Measurements from ENCODE around the gene LSM12.

LSM12 gene

DNA sequence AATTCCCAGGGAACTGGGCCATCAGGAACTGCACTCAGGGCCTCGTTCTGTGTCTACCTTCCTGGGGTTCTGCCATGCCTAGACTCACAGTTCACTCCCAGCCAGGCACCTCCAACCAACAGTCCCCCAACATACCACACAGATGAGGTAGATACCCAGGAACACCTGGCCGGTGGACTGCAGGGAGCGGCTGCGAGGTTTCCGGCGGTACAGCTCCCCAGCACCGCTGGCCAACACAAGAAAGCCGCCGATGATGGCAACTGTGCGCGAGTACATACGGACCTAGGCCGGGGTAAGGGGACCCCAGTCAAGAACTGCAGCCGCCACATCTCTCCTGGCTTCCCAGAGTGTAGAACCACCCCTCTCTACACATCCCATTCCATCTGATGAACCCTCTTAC is 53.6 kb downstream of the LSM12 start:
- no peaks in the 10 kb centered on the region for H3K9me3 Mint-ChIP-seq
- DNase-seq (ENCODE audit: low spot score in 2 of 2), result no peak
- peaks cover 26% of the 10 kb centered on the region for H3K4me1 Mint-ChIP-seq
- no peak overlapping the region for H3K27ac Mint-ChIP-seq (ENCODE audit: low read depth)
- H3K36me3 Mint-ChIP-seq (ENCODE audit: insufficient read depth), result peaks cover 5% of the 10 kb centered on the region
- no peak for ATAC-seq (replicated peaks; ENCODE audit: extremely low read depth, poor library complexity, severe bottlenecking)
- peak overlapping the region; percentile 29 for H3K4me3 Mint-ChIP-seq
- H3K27me3 Mint-ChIP-seq, result no peaks in the 10 kb centered on the region

DNA sequence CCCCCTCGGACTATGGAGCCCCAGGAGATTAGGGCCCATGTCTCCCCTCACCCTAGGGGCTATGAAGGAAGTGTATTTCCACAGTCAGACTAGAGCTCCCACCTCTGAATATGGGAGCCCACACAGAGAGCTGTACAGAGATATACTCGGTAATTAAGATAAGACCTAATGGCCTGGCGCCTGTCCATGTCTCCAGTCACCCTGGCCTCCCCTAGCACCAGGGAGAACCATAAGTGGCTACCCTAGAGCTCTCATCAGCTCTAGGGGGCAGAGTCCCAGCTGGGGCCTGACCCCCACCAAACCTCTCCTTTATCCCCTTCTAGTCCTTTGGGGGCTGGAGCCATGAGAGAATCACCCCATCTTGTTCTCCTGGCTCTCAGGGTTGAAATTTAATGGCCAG is 54.1 kb downstream of the LSM12 start:
- peaks cover 31% of the 10 kb centered on the region for H3K4me1 Mint-ChIP-seq
- no peak for ATAC-seq (replicated peaks; ENCODE audit: extremely low read depth, poor library complexity, severe bottlenecking)
- H3K27me3 Mint-ChIP-seq, result no peaks in the 10 kb centered on the region
- H3K9me3 Mint-ChIP-seq, result no peaks in the 10 kb centered on the region
- DNase-seq (ENCODE audit: low spot score in 2 of 2), result no peak
- H3K36me3 Mint-ChIP-seq (ENCODE audit: insufficient read depth), result peaks cover 5% of the 10 kb centered on the region
- no peak overlapping the region for H3K27ac Mint-ChIP-seq (ENCODE audit: low read depth)
- H3K4me3 Mint-ChIP-seq, result no peak overlapping the region

DNA sequence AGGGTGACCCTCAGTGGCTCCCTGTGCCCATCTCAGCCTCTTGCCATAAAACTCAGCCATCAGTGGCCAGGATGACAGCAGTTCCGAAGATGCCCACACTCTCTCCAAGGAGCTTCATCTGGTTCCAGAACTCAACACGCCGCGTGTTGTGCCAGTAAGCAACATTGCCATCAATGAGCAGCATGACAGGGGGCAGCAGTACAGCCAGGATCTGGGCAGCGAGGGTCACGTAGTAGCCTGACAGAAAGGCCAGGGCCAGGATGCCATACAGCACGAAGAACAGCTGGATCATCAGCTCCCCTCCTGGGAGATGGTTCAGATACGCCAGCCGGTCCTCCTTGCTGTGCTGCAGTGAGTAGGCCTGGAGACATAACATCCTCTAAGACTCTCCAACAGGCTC is 54.6 kb downstream of the LSM12 start:
- Mint-ChIP-seq H3K27me3 (no peaks in the 10 kb centered on the region), H3K27ac (ENCODE audit: low read depth) (no peak overlapping the region), H3K4me3 (no peak overlapping the region), H3K36me3 (ENCODE audit: insufficient read depth) (peaks cover 6% of the 10 kb centered on the region), H3K9me3 (no peaks in the 10 kb centered on the region), H3K4me1 (peaks cover 32% of the 10 kb centered on the region)
- no peak for ATAC-seq (replicated peaks; ENCODE audit: extremely low read depth, poor library complexity, severe bottlenecking)
- DNase-seq (ENCODE audit: low spot score in 2 of 2), result no peak

DNA sequence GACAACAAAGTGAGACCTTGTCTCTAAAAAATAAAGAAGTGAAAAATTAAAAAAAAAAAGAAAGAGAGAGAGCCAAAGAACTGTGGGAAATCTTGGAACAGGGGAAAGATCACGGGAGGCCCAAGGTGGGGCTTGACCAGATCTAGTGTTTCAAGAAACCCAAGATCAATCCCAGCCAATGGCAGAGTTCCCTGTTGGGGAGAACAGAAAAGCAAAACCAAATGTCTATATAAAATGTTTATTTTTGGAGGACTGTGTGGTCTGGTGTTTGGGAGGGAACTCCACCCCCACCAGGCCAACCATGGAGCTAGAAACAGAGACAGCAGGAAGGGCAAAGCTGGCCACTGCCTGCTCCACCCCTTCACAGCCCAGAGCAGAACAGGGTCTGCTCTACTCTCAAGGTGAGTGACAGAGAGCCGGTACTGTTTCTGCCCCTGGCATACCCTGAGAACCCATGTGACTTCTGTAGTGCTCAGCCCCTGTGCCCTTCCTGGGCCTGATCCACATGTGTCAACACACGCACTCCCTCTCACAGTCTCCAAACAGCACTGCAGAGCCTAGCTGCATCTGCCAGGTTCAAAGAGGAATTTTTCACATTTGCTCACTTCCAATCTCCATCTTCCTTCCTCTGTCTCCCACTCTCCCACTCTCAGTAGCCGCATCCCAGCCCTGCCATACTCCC is 55.4 kb downstream of the LSM12 start:
- Mint-ChIP-seq H3K36me3 (ENCODE audit: insufficient read depth) (peaks cover 8% of the 10 kb centered on the region), H3K27ac (ENCODE audit: low read depth) (no peak overlapping the region), H3K9me3 (no peaks in the 10 kb centered on the region), H3K4me3 (no peak overlapping the region), H3K27me3 (peaks cover 4% of the 10 kb centered on the region), H3K4me1 (peaks cover 39% of the 10 kb centered on the region)
- ATAC-seq (replicated peaks; ENCODE audit: extremely low read depth, poor library complexity, severe bottlenecking) (no peak), DNase-seq (ENCODE audit: low spot score in 2 of 2) (no peak)

DNA sequence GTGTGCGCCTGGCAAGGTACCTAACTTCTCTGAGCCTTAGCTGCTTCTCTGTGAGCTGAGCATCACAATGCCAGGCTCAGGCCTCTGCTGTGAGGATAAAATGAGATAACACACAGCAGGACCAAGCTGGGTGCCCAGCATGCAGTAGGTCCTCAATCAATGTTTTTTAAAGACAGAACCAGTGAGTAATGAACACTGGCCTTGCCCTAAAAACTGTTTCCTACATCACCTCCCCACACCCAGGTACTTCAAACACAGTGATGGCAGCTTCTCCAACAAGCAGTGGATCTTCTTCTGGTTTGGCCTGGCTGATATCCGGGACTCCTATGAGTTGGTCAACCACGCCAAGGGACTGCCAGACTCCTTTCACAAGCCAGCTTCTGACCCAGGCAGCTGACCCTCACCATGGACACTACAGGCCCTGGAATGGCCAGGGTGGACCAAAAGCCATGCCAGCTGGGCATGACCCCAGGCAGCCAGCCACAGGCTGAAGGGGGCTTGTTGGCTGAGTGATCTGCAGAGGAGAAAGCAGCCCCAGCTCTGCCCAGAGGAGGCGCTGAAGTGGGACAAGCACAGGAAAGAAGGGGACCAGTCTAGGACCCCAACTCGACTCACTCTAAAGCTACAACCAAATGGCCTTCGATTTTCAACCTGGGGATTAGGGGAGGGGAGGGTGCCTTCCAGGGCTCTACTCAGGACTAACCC is 58.1 kb downstream of the LSM12 start:
- H3K36me3 Mint-ChIP-seq (ENCODE audit: insufficient read depth), result peaks cover 10% of the 10 kb centered on the region
- DNase-seq (ENCODE audit: low spot score in 2 of 2) (no peak), ATAC-seq (replicated peaks; ENCODE audit: extremely low read depth, poor library complexity, severe bottlenecking) (no peak)
- peak overlapping the region; percentile 53 for H3K27ac Mint-ChIP-seq (ENCODE audit: low read depth)
- H3K4me1 Mint-ChIP-seq, result peaks cover 26% of the 10 kb centered on the region
- no peaks in the 10 kb centered on the region for H3K9me3 Mint-ChIP-seq
- H3K4me3 Mint-ChIP-seq, result peak overlapping the region; percentile 86
- peaks cover 9% of the 10 kb centered on the region for H3K27me3 Mint-ChIP-seq

DNA sequence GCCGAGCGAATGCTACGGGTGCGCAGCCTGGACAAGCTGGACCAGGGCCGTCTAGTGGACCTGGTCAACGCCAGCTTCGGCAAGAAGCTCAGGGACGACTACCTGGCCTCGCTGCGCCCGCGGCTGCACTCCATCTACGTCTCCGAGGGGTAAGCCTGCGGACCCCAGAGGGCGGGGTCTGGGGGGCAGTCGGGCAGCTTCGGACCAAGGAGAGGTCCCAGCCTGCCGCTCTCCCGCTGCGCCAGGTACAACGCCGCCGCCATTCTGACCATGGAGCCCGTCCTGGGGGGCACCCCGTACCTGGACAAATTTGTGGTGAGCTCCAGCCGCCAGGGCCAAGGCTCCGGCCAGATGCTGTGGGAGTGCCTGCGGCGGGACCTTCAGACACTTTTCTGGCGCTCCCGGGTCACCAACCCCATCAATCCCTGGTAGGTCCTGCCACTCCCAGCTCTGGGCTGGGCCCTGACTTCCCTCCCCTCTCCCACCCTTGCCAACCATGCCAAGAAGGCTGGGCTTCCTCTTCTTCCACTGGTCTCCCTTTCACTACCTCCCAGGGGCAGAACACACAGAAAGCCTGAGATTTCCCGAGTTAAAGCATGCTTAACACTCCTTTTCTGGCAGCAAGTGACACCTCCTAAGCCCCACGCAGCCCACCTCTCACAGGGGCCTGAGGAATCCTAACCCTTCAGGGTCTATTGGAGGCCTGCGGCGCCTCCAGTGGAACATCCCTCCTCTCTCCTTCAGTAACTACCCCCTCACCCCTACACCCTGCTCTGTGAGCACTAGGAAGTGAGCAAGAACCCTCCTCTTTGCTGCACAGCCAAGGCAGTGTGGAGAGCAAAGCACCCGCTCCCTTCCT is 58.9 kb downstream of the LSM12 start:
- Mint-ChIP-seq H3K27ac (ENCODE audit: low read depth) (peak overlapping the region; percentile 55), H3K27me3 (peaks cover 9% of the 10 kb centered on the region), H3K36me3 (ENCODE audit: insufficient read depth) (peaks cover 10% of the 10 kb centered on the region), H3K9me3 (no peaks in the 10 kb centered on the region), H3K4me3 (peak overlapping the region; percentile 86), H3K4me1 (peaks cover 26% of the 10 kb centered on the region)
- no peak for DNase-seq (ENCODE audit: low spot score in 2 of 2)
- no peak for ATAC-seq (replicated peaks; ENCODE audit: extremely low read depth, poor library complexity, severe bottlenecking)

DNA sequence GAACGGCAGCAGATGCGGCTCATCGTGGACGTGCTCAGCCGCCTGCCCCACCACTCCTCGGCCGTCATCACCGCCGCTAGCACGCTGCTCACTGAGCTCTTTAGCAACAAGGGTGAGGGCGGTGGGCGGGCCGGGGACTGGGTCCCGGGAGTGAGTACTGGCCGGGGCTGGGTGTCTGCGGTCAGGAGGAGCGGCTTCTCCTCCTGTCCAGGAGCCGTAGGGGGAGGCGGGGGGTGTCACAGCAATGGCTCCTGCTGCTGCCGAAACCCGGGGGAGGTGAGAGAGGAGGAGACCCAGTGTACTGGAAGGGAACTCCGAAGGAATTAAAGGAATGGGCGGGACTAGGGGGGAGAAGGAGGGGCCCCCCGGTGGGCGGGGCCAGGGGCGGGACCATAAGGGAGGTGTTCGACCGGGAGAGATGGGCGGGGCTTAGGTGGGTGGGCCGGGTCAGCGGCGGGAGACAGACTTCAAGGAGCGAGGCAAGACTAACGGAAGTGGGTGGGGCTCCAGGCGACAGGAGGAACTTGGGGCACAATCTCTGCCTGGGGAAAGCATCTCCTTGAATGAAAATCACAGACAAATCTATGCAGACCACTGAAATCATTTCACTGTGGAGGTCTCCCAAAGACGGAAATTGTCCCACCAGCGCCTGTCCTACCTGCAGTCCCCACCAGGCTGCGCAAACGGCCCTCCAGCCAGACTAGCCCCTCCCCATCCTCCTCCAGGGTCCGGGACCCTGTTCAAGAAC is 59.7 kb downstream of the LSM12 start:
- ATAC-seq (replicated peaks; ENCODE audit: extremely low read depth, poor library complexity, severe bottlenecking), result peak; percentile 77
- peak; percentile 78 to 82 for DNase-seq (ENCODE audit: low spot score in 2 of 2)
- peaks cover 26% of the 10 kb centered on the region for H3K4me1 Mint-ChIP-seq
- H3K36me3 Mint-ChIP-seq (ENCODE audit: insufficient read depth), result peaks cover 10% of the 10 kb centered on the region
- H3K27ac Mint-ChIP-seq (ENCODE audit: low read depth), result peak overlapping the region; percentile 55
- H3K9me3 Mint-ChIP-seq, result no peaks in the 10 kb centered on the region
- peaks cover 9% of the 10 kb centered on the region for H3K27me3 Mint-ChIP-seq
- peak overlapping the region; percentile 86 for H3K4me3 Mint-ChIP-seq

DNA sequence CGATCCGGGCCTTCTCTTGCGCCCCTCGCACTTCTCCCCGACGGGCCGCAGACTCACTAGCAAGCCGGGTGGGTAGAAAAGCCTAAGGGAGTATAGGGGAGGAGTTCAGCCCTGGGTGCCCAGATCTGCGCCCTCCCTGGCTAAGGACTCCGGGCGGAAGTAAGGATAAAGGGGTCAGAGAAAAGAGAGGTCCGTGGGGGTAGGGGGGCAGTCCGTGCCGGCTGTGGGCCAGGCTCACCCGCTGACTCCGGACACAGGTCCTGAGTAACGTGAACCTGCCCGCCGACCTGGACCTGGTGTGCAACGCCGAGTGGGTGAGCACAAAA is 60.2 kb downstream of the LSM12 start:
- Mint-ChIP-seq H3K27me3 (peaks cover 9% of the 10 kb centered on the region), H3K4me1 (peaks cover 22% of the 10 kb centered on the region), H3K27ac (ENCODE audit: low read depth) (peak overlapping the region; percentile 55), H3K4me3 (peak overlapping the region; percentile 86), H3K9me3 (no peaks in the 10 kb centered on the region), H3K36me3 (ENCODE audit: insufficient read depth) (peaks cover 10% of the 10 kb centered on the region)
- ATAC-seq (replicated peaks; ENCODE audit: extremely low read depth, poor library complexity, severe bottlenecking), result peak; percentile 15
- peak in 1 of 2 donors; percentile 11 for DNase-seq (ENCODE audit: low spot score in 2 of 2)

DNA sequence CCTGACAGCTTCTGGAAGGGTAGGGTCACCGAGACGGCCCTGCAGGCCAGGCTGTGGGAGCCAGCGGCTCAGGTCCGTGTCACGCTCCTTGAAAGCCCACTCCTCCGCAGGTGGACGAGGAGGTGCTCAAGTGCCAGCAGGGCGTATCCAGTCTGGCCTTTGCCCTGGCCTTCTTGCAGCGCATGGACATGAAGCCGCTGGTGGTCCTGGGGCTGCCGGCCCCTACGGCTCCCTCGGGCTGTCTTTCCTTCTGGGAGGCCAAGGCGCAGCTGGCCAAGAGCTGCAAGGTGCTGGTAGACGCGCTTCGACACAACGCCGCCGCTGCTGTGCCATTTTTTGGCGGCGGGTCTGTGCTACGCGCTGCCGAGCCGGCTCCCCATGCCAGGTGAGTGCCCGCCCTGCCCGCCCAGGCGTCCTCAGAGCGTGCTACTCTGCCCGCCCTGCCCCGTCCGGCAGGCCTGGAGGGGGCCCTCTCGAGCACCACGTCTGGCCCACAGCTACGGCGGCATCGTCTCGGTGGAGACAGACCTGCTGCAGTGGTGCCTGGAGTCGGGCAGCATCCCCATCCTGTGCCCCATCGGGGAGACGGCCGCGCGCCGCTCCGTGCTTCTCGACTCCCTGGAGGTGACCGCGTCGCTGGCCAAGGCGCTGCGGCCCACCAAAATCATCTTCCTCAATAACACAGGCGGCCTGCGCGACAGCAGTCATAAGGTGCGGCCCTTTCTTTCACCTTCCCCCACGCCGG is 60.8 kb downstream of the LSM12 start:
- Mint-ChIP-seq H3K9me3 (no peaks in the 10 kb centered on the region), H3K27me3 (peaks cover 9% of the 10 kb centered on the region), H3K27ac (ENCODE audit: low read depth) (peak overlapping the region; percentile 55), H3K4me3 (peak overlapping the region; percentile 86), H3K4me1 (peaks cover 22% of the 10 kb centered on the region), H3K36me3 (ENCODE audit: insufficient read depth) (peaks cover 10% of the 10 kb centered on the region)
- ATAC-seq (replicated peaks; ENCODE audit: extremely low read depth, poor library complexity, severe bottlenecking), result peak; percentile 31
- peak in 1 of 2 donors; percentile 21 for DNase-seq (ENCODE audit: low spot score in 2 of 2)

DNA sequence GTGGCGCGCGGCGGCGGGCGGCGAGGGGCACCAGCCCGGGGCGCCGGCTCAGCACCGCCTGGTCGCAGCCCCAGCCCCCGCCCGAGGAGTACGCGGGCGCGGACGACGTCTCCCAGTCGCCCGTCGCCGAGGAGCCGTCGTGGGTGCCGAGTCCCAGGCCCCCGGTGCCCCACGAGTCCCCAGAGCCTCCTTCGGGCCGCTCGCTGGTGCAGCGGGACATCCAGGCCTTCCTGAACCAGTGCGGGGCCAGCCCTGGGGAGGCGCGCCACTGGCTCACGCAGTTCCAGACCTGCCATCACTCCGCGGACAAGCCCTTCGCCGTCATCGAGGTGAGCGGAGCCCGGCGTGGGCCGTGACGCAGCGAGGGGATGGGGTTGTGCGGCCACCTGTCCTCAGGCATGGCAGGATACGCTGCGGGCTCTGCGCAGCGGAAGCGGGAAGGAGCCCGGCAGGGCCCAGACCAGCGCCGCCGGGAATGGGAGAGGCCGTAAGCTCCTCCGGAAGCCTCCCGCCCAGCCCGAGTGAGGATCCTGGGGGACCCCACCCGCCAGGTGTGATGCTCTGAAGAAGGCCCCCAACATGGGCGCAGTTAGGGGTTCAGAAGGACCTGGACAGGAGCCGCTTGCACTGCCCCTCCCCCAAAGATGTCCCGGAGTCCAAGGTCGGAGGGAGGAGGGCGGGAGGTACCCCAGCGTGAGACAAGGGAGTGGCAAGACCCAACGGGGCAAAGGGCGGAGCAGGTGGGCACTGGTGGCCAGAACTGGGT is 61.5 kb downstream of the LSM12 start:
- peaks cover 9% of the 10 kb centered on the region for H3K27me3 Mint-ChIP-seq
- ATAC-seq (replicated peaks; ENCODE audit: extremely low read depth, poor library complexity, severe bottlenecking), result no peak
- H3K4me3 Mint-ChIP-seq, result peak overlapping the region; percentile 86

DNA sequence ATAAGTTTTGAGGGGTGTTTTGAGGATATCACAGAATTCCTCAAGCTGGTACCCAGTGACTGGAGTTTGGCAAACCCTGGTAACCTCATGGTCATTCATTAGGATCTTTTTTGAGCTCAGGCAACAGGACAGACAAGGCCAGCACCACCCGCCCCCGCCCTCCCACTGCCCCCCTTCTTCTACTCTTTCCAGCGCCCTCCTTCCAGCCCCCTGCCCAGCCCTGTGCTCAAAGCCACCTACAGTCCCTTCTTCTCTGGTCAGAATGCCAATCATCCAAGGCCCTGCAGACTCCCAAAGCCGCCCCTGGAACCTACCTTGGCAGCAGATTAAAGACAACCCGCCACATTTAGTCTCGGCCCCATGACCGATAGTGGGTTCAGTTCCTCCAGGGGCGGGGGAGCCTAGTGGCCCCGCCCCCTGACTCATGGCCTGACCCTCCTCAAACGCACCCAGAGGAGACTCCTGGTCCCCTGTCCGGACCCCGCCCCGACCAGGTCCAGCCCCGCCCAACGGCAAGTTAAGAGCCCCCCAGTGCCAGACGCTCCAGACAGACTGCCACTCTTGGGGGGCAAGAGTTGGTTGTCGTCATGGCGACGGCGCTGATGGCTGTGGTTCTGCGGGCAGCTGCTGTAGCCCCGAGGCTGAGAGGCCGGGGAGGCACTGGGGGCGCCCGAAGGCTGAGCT is 62.3 kb downstream of the LSM12 start, which contains the start of gene NAGS:
Gene NAGS, plus strand, starts transcription at position 546 of the 684 bp plus-strand sequence. Its CDS starts 42 bp downstream, at position 588.
- H3K9me3 Mint-ChIP-seq, result no peaks in the 10 kb centered on the region
- H3K27ac Mint-ChIP-seq (ENCODE audit: low read depth), result no peak within 1 kb of the TSS
- peaks cover 9% of the 10 kb centered on the region for H3K27me3 Mint-ChIP-seq
- H3K36me3 Mint-ChIP-seq (ENCODE audit: insufficient read depth), result peaks cover 7% of the 10 kb centered on the region
- peak within 1 kb of the TSS; percentile 86 for H3K4me3 Mint-ChIP-seq
- H3K4me1 Mint-ChIP-seq, result peaks cover 22% of the 10 kb centered on the region
- DNase-seq (ENCODE audit: low spot score in 2 of 2) (no peak), ATAC-seq (replicated peaks; ENCODE audit: extremely low read depth, poor library complexity, severe bottlenecking) (no peak)

More for the DNA sequence above, 61.5 kb downstream of the LSM12 start:
- Mint-ChIP-seq H3K4me1 (peaks cover 22% of the 10 kb centered on the region), H3K9me3 (no peaks in the 10 kb centered on the region), H3K36me3 (ENCODE audit: insufficient read depth) (peaks cover 10% of the 10 kb centered on the region), H3K27ac (ENCODE audit: low read depth) (no peak overlapping the region)
- no peak for DNase-seq (ENCODE audit: low spot score in 2 of 2)

All from central memory CD8-positive, alpha-beta T cell (primary cell).